K562 (cell line): ENCODE measurements around the gene SLC38A10.

Experiments used
- ARHGAP35 ChIP-seq: fragments of 450-650 bp; IDR thresholded peaks from 2 replicates; pipeline ENCODE4 v1.6.1; 2018; ENCODE audit not compliant: partially characterized antibody
- BACH1 ChIP-seq: fragments of 200-800 bp; sonication (Bioruptor generic); IDR thresholded peaks from 2 replicates; pipeline ENCODE4 v1.6.1; 2016; ENCODE audit warnings: missing genetic modification characterization, missing compliant biosample characterization
- CEBPB ChIP-seq: fragments of 450-650 bp; IDR thresholded peaks from 2 replicates; pipeline ENCODE4 v1.6.1; 2016; ENCODE audit warnings: missing genetic modification characterization, missing compliant biosample characterization
- FOXK2 ChIP-seq, 2 experiments: fragments of 450-650 bp; IDR thresholded peaks in 1 of 2; conservative IDR thresholded peaks in 1 of 2; 2 replicates each; pipeline ENCODE4 v1.6.1; 2016; ENCODE audit warnings: low read depth in 2 of 2, mild to moderate bottlenecking in 1 of 2
- MECOM ChIP-seq: fragments of 250-450 bp; sonication (Bioruptor Pico); IDR thresholded peaks from 2 replicates; pipeline ENCODE4 v1.8.0; 2022; ENCODE audit warnings: inconsistent platforms
- MEF2A ChIP-seq: IDR thresholded peaks from 2 replicates; pipeline ENCODE4 v1.6.1; 2011; ENCODE audit warnings: low read depth, mild to moderate bottlenecking, low read length, moderate library complexity; ENCODE audit not compliant: control insufficient read depth
- SP1 ChIP-seq: sonication (generic); formaldehyde crosslinking; IDR thresholded peaks from 2 replicates; pipeline ENCODE4 v1.8.1; 2022; ENCODE audit warnings: mild to moderate bottlenecking, missing genetic modification reagents
- ZNF561 ChIP-seq: fragments of 450-650 bp; formaldehyde crosslinking; conservative IDR thresholded peaks from 2 replicates; pipeline ENCODE4 v1.4.0; 2020; ENCODE audit warnings: mild to moderate bottlenecking, moderate library complexity
- TF ChIP-seq, protein P1 (sequence below): fragments of 250-450 bp; sonication (Bioruptor Pico); IDR thresholded peaks from 2 replicates; pipeline ENCODE4 v1.8.0; 2022; ENCODE audit warnings: moderate library complexity, mild to moderate bottlenecking, inconsistent platforms
- TF ChIP-seq, protein P2 (sequence below): sonication (generic); formaldehyde crosslinking; IDR thresholded peaks from 2 replicates; pipeline ENCODE4 v1.9.0; 2022; ENCODE audit warnings: mild to moderate bottlenecking, missing genetic modification reagents

DNA sequence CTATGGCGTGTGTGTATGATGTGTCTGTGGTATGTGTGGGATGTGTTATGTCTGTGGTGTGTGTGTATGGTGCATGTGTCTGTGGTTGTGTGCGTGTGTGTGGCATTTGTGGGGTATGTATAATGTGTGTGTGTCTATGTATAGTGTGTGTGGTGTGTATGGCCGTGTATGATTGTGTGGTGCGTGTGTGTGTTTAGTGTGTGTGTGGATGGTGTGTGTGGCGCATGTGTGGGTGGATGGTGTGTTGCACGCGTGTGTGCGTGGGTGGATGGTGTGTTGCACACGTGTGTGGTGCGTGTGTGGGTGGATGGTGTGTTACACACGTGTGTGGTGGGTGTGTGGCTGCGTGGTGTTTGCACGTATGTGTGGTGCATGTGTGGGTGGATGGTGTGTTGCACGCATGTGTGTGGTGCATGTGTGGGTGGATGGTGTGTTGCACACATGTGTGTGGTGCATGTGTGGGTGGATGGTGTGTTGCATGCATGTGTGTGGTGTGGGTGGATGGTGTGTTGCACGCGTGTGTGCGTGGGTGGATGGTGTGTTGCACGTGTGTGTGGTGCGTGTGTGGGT is 5.6 kb upstream of the SLC38A10 start:
- TF ChIP-seq SP1 (CRISPR knock-in tag) (no peak), BACH1 (tag) (no peak), ARHGAP35 (peak; percentile 36), MEF2A (no peak), CEBPB (no peak), FOXK2 (conservative IDR thresholded peaks at IDR 0.05 in 1 of 2, IDR thresholded peaks at IDR 0.05 in 1 of 2; ENCODE audit: low read depth in 2 of 2) (no peak), MECOM (no peak), ZNF561 (CRISPR knock-in tag) (no peak)
- TF ChIP-seq, protein P1, sequence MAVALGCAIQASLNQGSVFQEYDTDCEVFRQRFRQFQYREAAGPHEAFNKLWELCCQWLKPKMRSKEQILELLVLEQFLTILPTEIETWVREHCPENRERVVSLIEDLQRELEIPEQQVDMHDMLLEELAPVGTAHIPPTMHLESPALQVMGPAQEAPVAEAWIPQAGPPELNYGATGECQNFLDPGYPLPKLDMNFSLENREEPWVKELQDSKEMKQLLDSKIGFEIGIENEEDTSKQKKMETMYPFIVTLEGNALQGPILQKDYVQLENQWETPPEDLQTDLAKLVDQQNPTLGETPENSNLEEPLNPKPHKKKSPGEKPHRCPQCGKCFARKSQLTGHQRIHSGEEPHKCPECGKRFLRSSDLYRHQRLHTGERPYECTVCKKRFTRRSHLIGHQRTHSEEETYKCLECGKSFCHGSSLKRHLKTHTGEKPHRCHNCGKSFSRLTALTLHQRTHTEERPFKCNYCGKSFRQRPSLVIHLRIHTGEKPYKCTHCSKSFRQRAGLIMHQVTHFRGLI (CRISPR knock-in tag) = no peak
- TF ChIP-seq, protein P2, sequence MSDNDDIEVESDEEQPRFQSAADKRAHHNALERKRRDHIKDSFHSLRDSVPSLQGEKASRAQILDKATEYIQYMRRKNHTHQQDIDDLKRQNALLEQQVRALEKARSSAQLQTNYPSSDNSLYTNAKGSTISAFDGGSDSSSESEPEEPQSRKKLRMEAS = no peak; the same call in 1 of the 2 replicates
